ENCODE measurements around the gene RNF186.
"Not testable (repeated sequence)": the region's sequence is repeated elsewhere in the genome, so short reads cannot be mapped to it uniquely, and the experiment has no call there.

Gene RNF186

GRCh38 chr1:19819701-19820100 lies 4.6 kb upstream of the RNF186 start:
- H3K9me3 ChIP-seq (ENCODE audit: control insufficient read depth, insufficient read depth, low read length): no peaks in the 10 kb centered on the region
- H3K4me3 ChIP-seq (ENCODE audit: low read depth, low read length): no peak overlapping the region
- H3K4me1 ChIP-seq (ENCODE audit: control insufficient read depth, insufficient read depth, low read length): peaks cover 19% of the 10 kb centered on the region
- H3K9ac ChIP-seq (ENCODE audit: low read depth, low read length): no peak overlapping the region
- no peaks in the 10 kb centered on the region for H3K36me3 ChIP-seq (ENCODE audit: control insufficient read depth, insufficient read depth, low read length)
- H3K27me3 ChIP-seq (ENCODE audit: control insufficient read depth, insufficient read depth, low read length): no peaks in the 10 kb centered on the region

- no peak overlapping the region for H3K4me3 ChIP-seq (ENCODE audit: low read depth, low read length)
- H3K9me3 ChIP-seq (ENCODE audit: control insufficient read depth, insufficient read depth, low read length): no peaks in the 10 kb centered on the region
- peaks cover 19% of the 10 kb centered on the region for H3K4me1 ChIP-seq (ENCODE audit: control insufficient read depth, insufficient read depth, low read length)
- no peak overlapping the region for H3K9ac ChIP-seq (ENCODE audit: low read depth, low read length)
- no peaks in the 10 kb centered on the region for H3K36me3 ChIP-seq (ENCODE audit: control insufficient read depth, insufficient read depth, low read length)
- H3K27me3 ChIP-seq (ENCODE audit: control insufficient read depth, insufficient read depth, low read length): no peaks in the 10 kb centered on the region
Observed at GRCh38 chr1:19818324-19818723, 3.2 kb upstream of the RNF186 start.

- Histone ChIP-seq H3K4me1 (ENCODE audit: control insufficient read depth, insufficient read depth, low read length) (peaks cover 19% of the 10 kb centered on the region), H3K9ac (ENCODE audit: low read depth, low read length) (no peak overlapping the region), H3K36me3 (ENCODE audit: control insufficient read depth, insufficient read depth, low read length) (no peaks in the 10 kb centered on the region), H3K27me3 (ENCODE audit: control insufficient read depth, insufficient read depth, low read length) (no peaks in the 10 kb centered on the region), H3K4me3 (ENCODE audit: low read depth, low read length) (no peak overlapping the region), H3K9me3 (ENCODE audit: control insufficient read depth, insufficient read depth, low read length) (no peaks in the 10 kb centered on the region)
Observed at GRCh38 chr1:19817160-19817559, 2.1 kb upstream of the RNF186 start.

GRCh38 chr1:19816737-19817086 lies 1.6 kb upstream of the RNF186 start:
- peaks cover 19% of the 10 kb centered on the region for H3K4me1 ChIP-seq (ENCODE audit: control insufficient read depth, insufficient read depth, low read length)
- not testable (repeated sequence) for H3K9me3 ChIP-seq (ENCODE audit: control insufficient read depth, insufficient read depth, low read length); H3K9ac ChIP-seq (ENCODE audit: low read depth, low read length); H3K27me3 ChIP-seq (ENCODE audit: control insufficient read depth, insufficient read depth, low read length); H3K36me3 ChIP-seq (ENCODE audit: control insufficient read depth, insufficient read depth, low read length); H3K4me3 ChIP-seq (ENCODE audit: low read depth, low read length)

- Histone ChIP-seq H3K9ac (ENCODE audit: low read depth, low read length) (no peak overlapping the region), H3K4me1 (ENCODE audit: control insufficient read depth, insufficient read depth, low read length) (peaks cover 19% of the 10 kb centered on the region), H3K36me3 (ENCODE audit: control insufficient read depth, insufficient read depth, low read length) (no peaks in the 10 kb centered on the region), H3K27me3 (ENCODE audit: control insufficient read depth, insufficient read depth, low read length) (no peaks in the 10 kb centered on the region), H3K4me3 (ENCODE audit: low read depth, low read length) (no peak overlapping the region), H3K9me3 (ENCODE audit: control insufficient read depth, insufficient read depth, low read length) (no peaks in the 10 kb centered on the region)
Observed at GRCh38 chr1:19815801-19816736, 986 bp upstream of the RNF186 start.

DNA sequence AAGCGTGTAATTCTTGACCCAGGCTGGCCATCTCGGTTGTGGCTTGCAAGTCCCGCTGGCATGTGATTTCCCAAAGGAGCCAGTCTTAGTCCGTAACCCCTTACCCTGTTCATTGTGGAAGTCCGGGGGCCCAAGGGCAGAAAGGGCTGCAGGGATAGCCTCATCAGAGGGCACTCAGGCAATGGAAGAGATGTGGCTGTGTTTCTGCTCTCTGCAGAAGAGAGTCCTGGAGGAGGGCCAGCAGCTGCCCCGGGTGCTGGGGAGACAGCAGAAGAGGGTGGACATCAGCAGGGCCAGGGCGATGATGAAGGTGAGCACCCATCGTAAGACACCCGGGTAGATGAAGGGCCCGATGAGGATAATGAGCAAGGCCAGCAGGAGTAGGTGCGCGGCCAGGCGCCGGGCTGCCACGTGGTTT lies 830 bp downstream of the RNF186 start:
- H3K27me3 ChIP-seq (ENCODE audit: control insufficient read depth, insufficient read depth, low read length): no peaks in the 10 kb centered on the region
- peaks cover 19% of the 10 kb centered on the region for H3K4me1 ChIP-seq (ENCODE audit: control insufficient read depth, insufficient read depth, low read length)
- H3K9me3 ChIP-seq (ENCODE audit: control insufficient read depth, insufficient read depth, low read length): no peaks in the 10 kb centered on the region
- H3K4me3 ChIP-seq (ENCODE audit: low read depth, low read length): no peak overlapping the region
- H3K36me3 ChIP-seq (ENCODE audit: control insufficient read depth, insufficient read depth, low read length): no peaks in the 10 kb centered on the region
- no peak overlapping the region for H3K9ac ChIP-seq (ENCODE audit: low read depth, low read length)

DNA sequence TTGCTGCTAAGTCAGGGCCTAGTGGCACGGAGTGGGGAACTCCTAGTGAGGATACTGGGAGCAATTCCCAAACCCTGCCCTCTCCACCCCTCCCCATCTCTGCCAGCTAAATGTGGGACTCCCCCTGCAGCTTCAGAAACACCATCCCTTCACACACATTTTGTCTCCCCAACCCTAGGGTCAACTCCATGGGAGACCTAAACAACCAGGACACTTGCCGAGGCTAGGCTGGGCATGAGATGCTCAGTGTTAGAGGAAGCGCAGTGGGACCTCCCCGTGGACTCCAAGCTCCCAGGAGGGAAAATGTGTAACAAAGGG lies 1.5 kb downstream of the RNF186 start:
- no peaks in the 10 kb centered on the region for H3K36me3 ChIP-seq (ENCODE audit: control insufficient read depth, insufficient read depth, low read length)
- no peaks in the 10 kb centered on the region for H3K9me3 ChIP-seq (ENCODE audit: control insufficient read depth, insufficient read depth, low read length)
- H3K9ac ChIP-seq (ENCODE audit: low read depth, low read length): no peak overlapping the region
- H3K27me3 ChIP-seq (ENCODE audit: control insufficient read depth, insufficient read depth, low read length): no peaks in the 10 kb centered on the region
- H3K4me3 ChIP-seq (ENCODE audit: low read depth, low read length): no peak overlapping the region
- H3K4me1 ChIP-seq (ENCODE audit: control insufficient read depth, insufficient read depth, low read length): peaks cover 19% of the 10 kb centered on the region

GRCh38 chr1:19812875-19813642 lies 2.0 kb downstream of the RNF186 start:
- H3K36me3 ChIP-seq (ENCODE audit: control insufficient read depth, insufficient read depth, low read length): no peaks in the 10 kb centered on the region
- H3K27me3 ChIP-seq (ENCODE audit: control insufficient read depth, insufficient read depth, low read length): no peaks in the 10 kb centered on the region
- H3K4me1 ChIP-seq (ENCODE audit: control insufficient read depth, insufficient read depth, low read length): peaks cover 19% of the 10 kb centered on the region
- no peaks in the 10 kb centered on the region for H3K9me3 ChIP-seq (ENCODE audit: control insufficient read depth, insufficient read depth, low read length)
- H3K4me3 ChIP-seq (ENCODE audit: low read depth, low read length): no peak overlapping the region
- H3K9ac ChIP-seq (ENCODE audit: low read depth, low read length): no peak overlapping the region

- Histone ChIP-seq H3K9me3 (ENCODE audit: control insufficient read depth, insufficient read depth, low read length) (no peaks in the 10 kb centered on the region), H3K36me3 (ENCODE audit: control insufficient read depth, insufficient read depth, low read length) (no peaks in the 10 kb centered on the region), H3K27me3 (ENCODE audit: control insufficient read depth, insufficient read depth, low read length) (no peaks in the 10 kb centered on the region), H3K4me3 (ENCODE audit: low read depth, low read length) (no peak overlapping the region), H3K9ac (ENCODE audit: low read depth, low read length) (no peak overlapping the region), H3K4me1 (ENCODE audit: control insufficient read depth, insufficient read depth, low read length) (peaks cover 9% of the 10 kb centered on the region)
Observed at GRCh38 chr1:19811206-19811851, 3.8 kb downstream of the RNF186 start.

GRCh38 chr1:19809044-19809750 lies 5.9 kb downstream of the RNF186 start:
- Histone ChIP-seq H3K9ac (ENCODE audit: low read depth, low read length) (no peak overlapping the region), H3K27me3 (ENCODE audit: control insufficient read depth, insufficient read depth, low read length) (no peaks in the 10 kb centered on the region)

DNA sequence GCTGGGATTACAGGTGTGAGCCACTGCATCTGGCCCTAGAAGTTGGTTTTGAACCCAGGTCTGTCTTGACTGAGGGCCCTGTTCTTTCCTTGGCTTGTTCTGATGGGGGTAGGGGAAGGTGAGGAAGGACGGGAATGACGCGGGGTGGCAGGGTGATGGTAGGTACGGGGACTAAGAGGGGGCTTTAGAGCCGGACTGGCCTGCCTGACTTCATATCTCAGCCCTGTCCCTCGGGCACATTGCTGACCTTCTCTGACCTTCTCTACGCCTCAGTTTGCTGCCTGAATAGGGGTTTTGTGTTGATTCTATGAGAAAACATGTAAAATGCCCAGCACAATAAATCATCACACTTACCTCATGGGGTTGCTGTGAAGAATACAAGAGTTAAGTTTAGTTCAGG lies 6.7 kb downstream of the RNF186 start:
- H3K27me3 ChIP-seq (ENCODE audit: control insufficient read depth, insufficient read depth, low read length): no peaks in the 10 kb centered on the region
- H3K4me3 ChIP-seq (ENCODE audit: low read depth, low read length): no peak overlapping the region
- H3K4me1 ChIP-seq (ENCODE audit: control insufficient read depth, insufficient read depth, low read length): no peaks in the 10 kb centered on the region
- no peak overlapping the region for H3K9ac ChIP-seq (ENCODE audit: low read depth, low read length)
- no peaks in the 10 kb centered on the region for H3K36me3 ChIP-seq (ENCODE audit: control insufficient read depth, insufficient read depth, low read length)
- no peaks in the 10 kb centered on the region for H3K9me3 ChIP-seq (ENCODE audit: control insufficient read depth, insufficient read depth, low read length)

More at GRCh38 chr1:19809044-19809750, 5.9 kb downstream of the RNF186 start:
- Histone ChIP-seq H3K4me1 (ENCODE audit: control insufficient read depth, insufficient read depth, low read length) (no peaks in the 10 kb centered on the region), H3K4me3 (ENCODE audit: low read depth, low read length) (no peak overlapping the region), H3K36me3 (ENCODE audit: control insufficient read depth, insufficient read depth, low read length) (no peaks in the 10 kb centered on the region), H3K9me3 (ENCODE audit: control insufficient read depth, insufficient read depth, low read length) (no peaks in the 10 kb centered on the region)
